Adipose tissue (tissue), 3 donors: ENCODE measurements around the gene POC1A. TPM values are rescaled to one million over a fixed set of nuclear protein-coding genes. Genes with fewer than 3 reads are reported as not detected.

ENCODE experiments used
- H3K27ac ChIP-seq: one replicate; pipeline ENCODE4 v1.5.1; 2013; ENCODE audit warnings: low read depth, low read length
- WGBS, 3 donors: extraction: QIAGEN DNeasy Blood & Tissue Kit; methylation state at CpG; one replicate each; pipeline ENCODE4 v1.1.7; 2013; 5-methylcytosine and 5-hydroxymethylcytosine counted together
- polyA plus RNA-seq, 3 donors: library from polyadenylated mRNA; stranded (reverse); fragments of 200-250 nt; gene quantifications; one replicate each; pipeline ENCODE4 v1.2.3, GENCODE V29; 2013
- donor health status: healthy with polysubstance abuse.
- donor health status: Bipolar disorder and iron deficiency.
- donor health status: healthy.

POC1A gene
- polyA plus RNA-seq, 3 donors, result 0.74 to 2.6 (median 0.90) TPM

GRCh38 chr3:52141751-52142150 lies 12.5 kb downstream of the POC1A start:
- WGBS, 3 donors, result 92 to 98% (median 96%) methylated on average over 7 of the region's 7 CpGs
- no peak overlapping the region for H3K27ac ChIP-seq

- 94 to 97% (median 95%) methylated on average over 5 of the region's 5 CpGs for WGBS, 3 donors
- H3K27ac ChIP-seq, result no peak overlapping the region
These were observed 13.5 kb downstream of the POC1A start for GRCh38 chr3:52140769-52141168.

- 93 to 94% (median 94%) methylated on average over 9 of the region's 9 CpGs for WGBS, 3 donors
- no peak overlapping the region for H3K27ac ChIP-seq
These were observed 14.2 kb downstream of the POC1A start for GRCh38 chr3:52140000-52140399.

GRCh38 chr3:52137311-52137710 lies 16.9 kb downstream of the POC1A start:
- 82 to 84% (median 84%) methylated on average over 7 of the region's 7 CpGs for WGBS, 3 donors
- no peak overlapping the region for H3K27ac ChIP-seq

- no peak overlapping the region for H3K27ac ChIP-seq
These were observed 17.7 kb downstream of the POC1A start for GRCh38 chr3:52136513-52136912.

GRCh38 chr3:52135332-52135731 lies 18.9 kb downstream of the POC1A start:
- no peak overlapping the region for H3K27ac ChIP-seq
- WGBS, 3 donors, result 89 to 94% (median 90%) methylated on average over 4 of the region's 4 CpGs

More at GRCh38 chr3:52136513-52136912, 17.7 kb downstream of the POC1A start:
- WGBS, 3 donors, result 67 to 72% (median 69%) methylated on average over 9 of the region's 9 CpGs

GRCh38 chr3:52134761-52135160 lies 19.5 kb downstream of the POC1A start:
- 69 to 86% (median 73%) methylated on average over 3 of the region's 3 CpGs for WGBS, 3 donors
- H3K27ac ChIP-seq, result no peak overlapping the region

GRCh38 chr3:52132930-52133329 lies 21.3 kb downstream of the POC1A start:
- H3K27ac ChIP-seq, result no peak overlapping the region

GRCh38 chr3:52132041-52132440 lies 22.2 kb downstream of the POC1A start:
- WGBS, 3 donors, result 91 to 96% (median 96%) methylated on average over 1 of the region's 1 CpG

More at GRCh38 chr3:52132930-52133329, 21.3 kb downstream of the POC1A start:
- WGBS, 3 donors, result 94 to 96% (median 96%) methylated on average over 8 of the region's 8 CpGs

GRCh38 chr3:52130966-52131622 lies 23.1 kb downstream of the POC1A start:
- WGBS, 3 donors, result 89 to 90% (median 90%) methylated on average over 14 of the region's 14 CpGs
- H3K27ac ChIP-seq, result no peak overlapping the region

More at GRCh38 chr3:52132041-52132440, 22.2 kb downstream of the POC1A start:
- H3K27ac ChIP-seq, result no peak overlapping the region

GRCh38 chr3:52128118-52128683 lies 26.0 kb downstream of the POC1A start:
- no peak overlapping the region for H3K27ac ChIP-seq
- WGBS, 3 donors, result 81 to 86% (median 84%) methylated on average over 7 of the region's 7 CpGs

GRCh38 chr3:52126500-52126899 lies 27.7 kb downstream of the POC1A start:
- H3K27ac ChIP-seq, result no peak overlapping the region
- 86 to 90% (median 89%) methylated on average over 6 of the region's 6 CpGs for WGBS, 3 donors

GRCh38 chr3:52126036-52126435 lies 28.2 kb downstream of the POC1A start:
- no peak overlapping the region for H3K27ac ChIP-seq
- 70 to 84% (median 83%) methylated on average over 4 of the region's 4 CpGs for WGBS, 3 donors

GRCh38 chr3:52124766-52125165 lies 29.5 kb downstream of the POC1A start:
- no peak overlapping the region for H3K27ac ChIP-seq
- WGBS, 3 donors, result 90 to 96% (median 93%) methylated on average over 8 of the region's 8 CpGs

GRCh38 chr3:52124126-52124525 lies 30.1 kb downstream of the POC1A start:
- no peak overlapping the region for H3K27ac ChIP-seq

GRCh38 chr3:52123106-52123725 lies 31.0 kb downstream of the POC1A start:
- WGBS, 3 donors, result 38 to 41% (median 40%) methylated on average over 10 of the region's 10 CpGs
- H3K27ac ChIP-seq, result no peak overlapping the region

More at GRCh38 chr3:52124126-52124525, 30.1 kb downstream of the POC1A start:
- 92 to 97% (median 96%) methylated on average over 2 of the region's 2 CpGs for WGBS, 3 donors

- 90 to 95% (median 92%) methylated on average over 7 of the region's 7 CpGs for WGBS, 3 donors
- H3K27ac ChIP-seq, result no peak overlapping the region
These were observed 31.7 kb downstream of the POC1A start for GRCh38 chr3:52122491-52122890.

GRCh38 chr3:52121813-52122212 lies 32.4 kb downstream of the POC1A start:
- WGBS, 3 donors, result 51 to 77% (median 63%) methylated on average over 6 of the region's 6 CpGs
- H3K27ac ChIP-seq, result no peak overlapping the region

- H3K27ac ChIP-seq, result no peak overlapping the region
- 24 to 57% (median 29%) methylated on average over 7 of the region's 7 CpGs for WGBS, 3 donors
These were observed 32.8 kb downstream of the POC1A start for GRCh38 chr3:52121464-52121805.
